Ishikawa (cell line): ENCODE measurements around the gene NEBL.

ENCODE experiments used
- CREB1 ChIP-seq: IDR thresholded peaks from 2 replicates; pipeline ENCODE4 v1.6.1; 2012; ENCODE audit warnings: low read depth
- EP300 ChIP-seq: IDR thresholded peaks from 2 replicates; pipeline ENCODE4 v1.6.1; 2012; ENCODE audit warnings: borderline replicate concordance
- FOXM1 ChIP-seq: IDR thresholded peaks from 2 replicates; pipeline ENCODE4 v1.6.1; 2012; ENCODE audit warnings: low read depth, borderline replicate concordance
- MAX ChIP-seq: IDR thresholded peaks from 2 replicates; pipeline ENCODE4 v1.6.1; 2012
- RAD21 ChIP-seq: IDR thresholded peaks from 2 replicates; pipeline ENCODE4 v1.6.1; 2012; ENCODE audit warnings: low read depth
- REST ChIP-seq: IDR thresholded peaks from 2 replicates; pipeline ENCODE4 v1.6.1; 2012; ENCODE audit warnings: low read depth, mild to moderate bottlenecking
- TAF1 ChIP-seq: IDR thresholded peaks from 2 replicates; pipeline ENCODE4 v1.6.1; 2012; ENCODE audit warnings: low read depth, mild to moderate bottlenecking
- YY1 ChIP-seq: IDR thresholded peaks from 2 replicates; pipeline ENCODE4 v1.6.1; 2012; ENCODE audit warnings: low read depth
- TF ChIP-seq, protein P1 (sequence below): IDR thresholded peaks from 2 replicates; pipeline ENCODE4 v1.6.1; 2012

DNA sequence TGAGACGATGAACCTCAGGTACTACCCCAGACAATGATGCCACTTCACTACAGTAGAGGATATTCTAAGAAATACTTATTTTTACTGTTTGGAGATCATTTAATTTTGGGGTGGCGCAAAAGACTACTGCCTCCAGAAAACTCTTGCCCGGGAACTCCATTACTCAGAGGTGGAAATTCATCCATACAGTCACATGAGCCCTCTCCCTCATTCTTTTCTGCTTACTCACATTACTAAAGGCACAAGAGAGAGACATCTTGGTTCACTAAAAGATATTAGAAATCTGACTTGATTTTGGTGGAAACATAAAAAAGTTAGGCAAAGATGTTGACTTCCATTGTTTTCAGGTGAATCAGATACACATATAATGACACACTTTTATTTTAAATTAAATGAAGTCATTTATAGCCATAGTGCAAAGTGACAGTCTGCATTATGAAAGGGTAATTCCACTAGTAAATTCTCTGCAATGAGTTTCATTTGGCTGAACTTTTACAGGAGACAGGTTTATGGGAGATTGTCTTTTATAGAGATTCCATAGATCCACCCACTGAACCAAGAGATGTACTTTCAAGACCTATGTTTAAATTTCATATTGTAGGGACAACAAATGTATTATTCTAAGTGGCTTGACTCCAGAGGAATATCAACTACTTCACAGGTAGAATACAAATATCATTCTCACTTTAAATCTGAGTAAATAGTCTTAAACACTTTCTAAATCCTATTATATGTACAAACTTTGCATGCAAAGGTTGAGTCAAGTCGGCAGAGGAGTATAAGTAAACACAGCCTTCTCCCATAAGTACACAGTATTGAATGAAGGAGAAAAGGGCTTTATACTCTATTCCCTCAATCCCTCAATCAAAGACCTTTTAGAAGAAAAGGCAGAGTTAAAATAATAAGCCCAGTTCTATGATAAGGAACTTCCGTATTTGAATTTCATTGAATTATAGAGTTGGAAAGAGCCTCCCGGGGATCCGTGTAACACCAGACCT is 18.8 kb downstream of the NEBL start:
- TF ChIP-seq RAD21 (no peak), MAX (no peak), EP300 (no peak), FOXM1 (no peak), YY1 (no peak), REST (no peak), CREB1 (no peak), TAF1 (no peak)
- TF ChIP-seq, protein P1, sequence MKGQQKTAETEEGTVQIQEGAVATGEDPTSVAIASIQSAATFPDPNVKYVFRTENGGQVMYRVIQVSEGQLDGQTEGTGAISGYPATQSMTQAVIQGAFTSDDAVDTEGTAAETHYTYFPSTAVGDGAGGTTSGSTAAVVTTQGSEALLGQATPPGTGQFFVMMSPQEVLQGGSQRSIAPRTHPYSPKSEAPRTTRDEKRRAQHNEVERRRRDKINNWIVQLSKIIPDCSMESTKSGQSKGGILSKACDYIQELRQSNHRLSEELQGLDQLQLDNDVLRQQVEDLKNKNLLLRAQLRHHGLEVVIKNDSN, result no peak
